C4-2B (cell line): ENCODE results near the gene SMCP.

Source experiments
- H3K27ac ChIP-seq: fragments of 450-650 bp; 2 replicates; pipeline ENCODE4 v1.5.1; 2017
- ZFX ChIP-seq: fragments of 450-650 bp; IDR thresholded peaks from 2 replicates; pipeline ENCODE4 v1.6.1; 2017
- TF ChIP-seq, protein P1 (sequence below): fragments of 450-650 bp; conservative IDR thresholded peaks from 2 replicates; pipeline ENCODE4 v1.5.1; 2017; ENCODE audit warnings: mild to moderate bottlenecking

The SMCP gene

DNA sequence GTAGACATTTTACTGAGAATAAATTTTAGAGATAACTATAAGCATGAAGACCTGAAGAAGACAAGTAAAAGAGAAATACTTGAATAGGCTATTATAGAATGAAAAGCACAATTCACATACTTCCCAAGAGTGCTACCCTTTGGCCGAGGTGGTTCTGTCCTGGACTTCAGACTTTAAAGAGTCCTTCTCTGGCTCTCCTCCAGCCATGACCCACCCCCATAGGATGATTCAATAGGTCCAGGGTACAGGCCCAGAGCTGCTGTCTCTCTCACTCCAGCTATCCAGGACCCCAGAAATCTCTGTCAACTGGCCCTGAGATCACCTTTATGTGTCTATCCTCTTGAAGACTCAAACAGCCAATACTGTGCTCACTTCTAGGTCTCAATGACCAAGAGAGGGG is 1.3 kb upstream of the SMCP start:
- no peak for TF ChIP-seq ZFX
- TF ChIP-seq, protein P1, sequence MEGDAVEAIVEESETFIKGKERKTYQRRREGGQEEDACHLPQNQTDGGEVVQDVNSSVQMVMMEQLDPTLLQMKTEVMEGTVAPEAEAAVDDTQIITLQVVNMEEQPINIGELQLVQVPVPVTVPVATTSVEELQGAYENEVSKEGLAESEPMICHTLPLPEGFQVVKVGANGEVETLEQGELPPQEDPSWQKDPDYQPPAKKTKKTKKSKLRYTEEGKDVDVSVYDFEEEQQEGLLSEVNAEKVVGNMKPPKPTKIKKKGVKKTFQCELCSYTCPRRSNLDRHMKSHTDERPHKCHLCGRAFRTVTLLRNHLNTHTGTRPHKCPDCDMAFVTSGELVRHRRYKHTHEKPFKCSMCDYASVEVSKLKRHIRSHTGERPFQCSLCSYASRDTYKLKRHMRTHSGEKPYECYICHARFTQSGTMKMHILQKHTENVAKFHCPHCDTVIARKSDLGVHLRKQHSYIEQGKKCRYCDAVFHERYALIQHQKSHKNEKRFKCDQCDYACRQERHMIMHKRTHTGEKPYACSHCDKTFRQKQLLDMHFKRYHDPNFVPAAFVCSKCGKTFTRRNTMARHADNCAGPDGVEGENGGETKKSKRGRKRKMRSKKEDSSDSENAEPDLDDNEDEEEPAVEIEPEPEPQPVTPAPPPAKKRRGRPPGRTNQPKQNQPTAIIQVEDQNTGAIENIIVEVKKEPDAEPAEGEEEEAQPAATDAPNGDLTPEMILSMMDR: no peak
- H3K27ac ChIP-seq: no peak overlapping the region

DNA sequence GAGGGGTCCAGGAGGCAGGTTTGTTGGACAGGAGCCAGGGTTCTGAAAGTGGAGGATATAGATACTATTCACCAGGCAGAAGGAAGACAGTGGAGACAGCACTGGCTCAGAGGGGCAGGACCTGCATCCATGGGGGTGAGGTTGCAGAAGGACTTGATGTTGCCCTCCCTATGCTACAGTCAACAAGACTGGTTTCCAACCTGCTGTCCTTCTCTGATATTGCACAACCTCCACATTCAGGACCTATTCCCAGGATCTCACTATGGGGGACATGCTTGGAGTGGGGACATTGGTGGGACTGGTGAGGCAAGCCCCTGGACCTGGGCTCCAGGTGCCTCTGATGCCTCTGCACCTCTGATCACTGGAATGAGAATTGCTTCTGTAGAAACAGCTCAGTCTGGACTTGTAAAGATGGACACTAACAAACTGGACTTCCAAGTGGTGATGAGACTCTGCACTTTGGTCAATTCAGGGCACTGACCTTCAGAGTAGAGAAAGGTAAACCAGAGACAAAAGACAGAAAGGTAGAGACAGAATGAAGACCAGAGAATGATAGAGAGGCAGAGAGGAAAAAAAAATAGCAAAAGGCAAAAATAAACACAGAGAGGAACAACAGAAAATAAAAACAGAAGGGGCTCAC is 1.6 kb downstream of the SMCP start:
- H3K27ac ChIP-seq: no peak overlapping the region
- TF ChIP-seq ZFX: no peak
- TF ChIP-seq, protein P1: no peak

DNA sequence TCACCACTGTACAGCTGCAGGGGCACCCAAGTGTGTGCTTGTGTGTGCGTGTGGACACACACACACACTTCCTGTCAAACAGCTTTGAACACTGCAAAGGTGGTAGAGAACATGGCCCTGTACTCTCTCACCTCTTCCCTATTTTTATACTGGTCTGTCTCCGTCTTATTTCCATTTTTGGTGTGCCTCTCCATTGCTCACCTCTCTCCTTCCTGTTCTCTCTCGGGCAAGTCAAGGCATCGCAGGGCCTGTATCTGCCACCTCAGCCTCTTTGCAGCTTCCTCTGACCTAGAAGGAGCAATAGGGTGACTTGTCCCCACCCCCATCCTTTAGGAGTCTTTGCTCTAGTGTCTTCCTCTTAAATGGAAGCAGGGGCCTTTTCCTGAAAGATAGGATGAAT is 2.2 kb downstream of the SMCP start:
- H3K27ac ChIP-seq: no peak overlapping the region
- no peak for TF ChIP-seq ZFX
- TF ChIP-seq, protein P1: no peak

DNA sequence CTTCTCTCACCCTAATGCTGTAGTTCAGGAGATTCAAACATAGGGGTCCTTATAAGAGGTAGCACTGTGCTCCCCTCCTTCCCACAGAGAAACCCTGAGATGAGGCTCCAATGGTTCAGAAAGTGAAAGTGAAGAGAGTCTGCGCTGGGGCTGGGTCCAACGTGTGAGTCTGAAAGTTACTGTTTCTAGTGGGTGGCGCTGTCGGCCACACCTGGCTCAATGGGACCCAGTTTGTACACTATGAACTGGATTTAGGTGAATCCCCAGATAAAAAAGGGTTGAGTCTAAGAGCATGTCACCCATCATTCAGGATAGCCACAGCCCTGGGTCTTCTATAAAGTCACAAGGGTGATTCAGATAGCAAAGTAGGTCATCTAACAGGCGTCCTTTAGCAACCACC is 2.8 kb downstream of the SMCP start:
- TF ChIP-seq, protein P1: no peak
- no peak for TF ChIP-seq ZFX
- H3K27ac ChIP-seq: no peak overlapping the region

DNA sequence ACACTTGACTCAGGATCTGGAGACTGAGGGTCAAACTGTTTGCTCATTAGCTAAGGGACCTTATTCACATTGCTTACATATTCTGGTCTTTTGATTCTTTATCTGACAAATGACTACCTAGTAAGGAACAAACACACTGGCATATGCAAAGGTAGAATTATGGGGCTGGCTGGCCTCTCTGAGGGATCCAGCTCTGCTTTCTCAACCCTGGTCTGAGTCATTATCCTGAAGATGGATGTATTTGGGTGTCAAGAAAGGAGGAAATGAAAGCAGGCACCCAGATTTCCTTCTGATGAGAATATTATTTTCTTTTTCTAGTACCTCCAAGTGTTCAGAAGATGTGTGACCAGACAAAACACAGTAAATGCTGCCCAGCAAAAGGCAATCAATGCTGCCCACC is 6.0 kb downstream of the SMCP start:
- H3K27ac ChIP-seq: no peak overlapping the region
- TF ChIP-seq, protein P1: no peak
- no peak for TF ChIP-seq ZFX

DNA sequence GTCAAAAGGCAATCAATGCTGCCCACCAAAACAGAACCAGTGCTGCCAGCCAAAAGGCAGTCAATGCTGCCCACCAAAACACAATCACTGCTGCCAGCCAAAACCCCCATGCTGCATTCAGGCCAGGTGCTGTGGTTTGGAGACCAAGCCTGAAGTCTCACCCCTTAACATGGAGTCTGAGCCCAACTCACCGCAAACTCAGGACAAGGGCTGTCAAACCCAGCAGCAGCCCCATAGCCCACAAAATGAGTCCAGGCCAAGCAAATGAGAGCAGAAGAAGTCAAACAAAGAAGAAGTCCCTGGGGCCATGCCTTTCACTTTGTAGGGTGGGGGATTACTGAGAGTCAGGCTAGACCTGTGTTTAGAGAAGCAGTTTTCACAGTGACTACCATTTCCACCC is 6.4 kb downstream of the SMCP start:
- no peak overlapping the region for H3K27ac ChIP-seq
- no peak for TF ChIP-seq ZFX
- TF ChIP-seq, protein P1: no peak

DNA sequence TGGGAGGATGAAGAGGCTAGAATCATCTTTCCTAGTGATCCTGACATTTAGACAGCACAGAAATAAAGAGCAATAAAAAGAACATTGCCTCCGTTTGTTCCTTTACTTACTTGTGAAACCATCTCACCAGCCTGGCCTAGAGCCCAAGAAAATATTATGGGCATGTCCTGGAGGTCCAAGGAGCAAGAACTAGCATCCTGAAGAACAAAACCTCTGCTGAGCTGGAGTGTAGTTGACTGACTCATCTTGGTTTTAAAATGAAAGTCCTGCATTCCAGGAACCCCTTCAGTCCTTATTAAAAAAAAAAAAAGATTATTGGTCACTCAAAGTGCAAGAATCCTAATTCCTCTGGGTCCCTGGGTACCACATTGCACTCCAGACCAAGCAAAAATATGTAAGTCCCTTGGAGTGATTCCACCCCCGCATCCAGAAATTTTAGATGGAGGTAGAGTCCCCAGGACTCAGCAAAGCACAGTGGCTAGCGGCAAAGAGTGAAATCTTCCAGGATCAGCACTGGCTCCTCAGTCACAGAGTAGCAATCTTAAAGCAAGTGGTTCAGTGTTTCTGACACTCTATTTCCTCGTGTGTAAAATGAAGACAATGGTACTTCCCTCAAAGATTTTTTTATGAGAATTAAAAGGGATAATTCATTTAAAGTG is 7.0 kb downstream of the SMCP start:
- TF ChIP-seq, protein P1: no peak
- TF ChIP-seq ZFX: no peak
- H3K27ac ChIP-seq: no peak overlapping the region
